ENCODE data around the gene SLC9A9. TPM values are rescaled to one million over a fixed set of nuclear protein-coding genes. Genes with fewer than 3 reads are reported as not detected.

SLC9A9 gene
- polyA plus RNA-seq, 1 experiment, result 2.4 TPM

DNA sequence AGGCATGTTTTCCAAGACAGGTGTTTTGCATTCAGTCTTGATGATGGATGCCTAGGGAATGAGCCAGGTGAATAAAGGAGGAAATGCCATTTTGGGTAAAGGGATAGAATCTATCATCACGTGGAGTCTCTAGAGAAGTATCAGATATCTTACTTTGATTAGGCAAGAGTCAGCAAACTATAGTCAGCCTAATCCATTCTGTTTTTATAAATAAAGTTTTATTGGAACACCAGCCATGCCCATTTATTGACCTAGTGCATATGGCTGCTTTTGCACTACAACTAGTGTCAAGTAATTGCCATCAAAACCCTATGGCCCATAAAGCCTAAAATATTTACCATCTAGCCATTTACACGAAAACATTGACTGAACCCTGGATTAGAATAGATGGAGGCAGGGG is 231.2 kb downstream of the SLC9A9 start:
- POLR2A ChIA-PET, result no interaction called here
- TF ChIP-seq CTCF (IDR thresholded peaks at IDR 0.05; ENCODE audit: insufficient read depth, low read depth, low read length), result no peak
- Histone ChIP-seq H3K27me3 (ENCODE audit: control insufficient read depth, insufficient read depth, low read length) (no peaks in the 10 kb centered on the region), H3K36me3 (ENCODE audit: control insufficient read depth, insufficient read depth, low read length) (no peaks in the 10 kb centered on the region), H3K4me3 (ENCODE audit: low read depth, low read length) (no peak overlapping the region)
- CTCF ChIA-PET, result no interaction called here
- no peak for DNase-seq (ENCODE audit: low read depth)

DNA sequence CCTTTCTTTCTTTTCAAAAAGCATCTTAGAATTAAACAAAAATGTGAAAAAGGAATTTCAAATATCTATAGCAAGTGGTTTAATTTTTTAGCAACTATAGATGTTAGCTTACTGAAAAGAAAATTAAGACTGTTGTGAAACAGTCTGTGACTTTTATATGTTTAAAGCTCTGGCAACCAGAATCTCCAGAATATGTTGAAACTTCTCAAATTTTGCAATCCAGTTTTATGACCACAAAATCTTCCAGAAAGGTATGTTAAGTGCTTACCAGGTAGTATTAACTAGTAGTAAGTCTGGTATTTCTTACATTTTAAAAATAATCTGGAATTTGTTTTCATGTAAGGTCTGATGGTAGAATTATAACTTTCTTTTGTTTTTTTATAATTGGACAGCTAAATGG is 235.0 kb downstream of the SLC9A9 start:
- H3K36me3 ChIP-seq (ENCODE audit: control insufficient read depth, insufficient read depth, low read length), result no peaks in the 10 kb centered on the region
- H3K4me3 ChIP-seq (ENCODE audit: low read depth, low read length), result no peak overlapping the region
- no peak for DNase-seq (ENCODE audit: low read depth)
- CTCF ChIA-PET, result interaction anchor here (0.6 kb wide), 1 partner anchor 20 kb away, joined by 3 read pairs; no protein-coding TSS in a partner anchor
- no peaks in the 10 kb centered on the region for H3K27me3 ChIP-seq (ENCODE audit: control insufficient read depth, insufficient read depth, low read length)
- POLR2A ChIA-PET, result no interaction called here
- TF ChIP-seq CTCF (IDR thresholded peaks at IDR 0.05; ENCODE audit: insufficient read depth, low read depth, low read length), result no peak

- POLR2A ChIA-PET, result no interaction called here
- TF ChIP-seq CTCF (IDR thresholded peaks at IDR 0.05; ENCODE audit: insufficient read depth, low read depth, low read length), result no peak
- Histone ChIP-seq H3K36me3 (ENCODE audit: control insufficient read depth, insufficient read depth, low read length) (no peaks in the 10 kb centered on the region), H3K4me3 (ENCODE audit: low read depth, low read length) (no peak overlapping the region), H3K27me3 (ENCODE audit: control insufficient read depth, insufficient read depth, low read length) (no peaks in the 10 kb centered on the region)
- no peak for DNase-seq (ENCODE audit: low read depth)
- CTCF ChIA-PET, result no interaction called here
These were observed 235.7 kb downstream of the SLC9A9 start for GRCh38 chr3:143612541-143612940.

DNA sequence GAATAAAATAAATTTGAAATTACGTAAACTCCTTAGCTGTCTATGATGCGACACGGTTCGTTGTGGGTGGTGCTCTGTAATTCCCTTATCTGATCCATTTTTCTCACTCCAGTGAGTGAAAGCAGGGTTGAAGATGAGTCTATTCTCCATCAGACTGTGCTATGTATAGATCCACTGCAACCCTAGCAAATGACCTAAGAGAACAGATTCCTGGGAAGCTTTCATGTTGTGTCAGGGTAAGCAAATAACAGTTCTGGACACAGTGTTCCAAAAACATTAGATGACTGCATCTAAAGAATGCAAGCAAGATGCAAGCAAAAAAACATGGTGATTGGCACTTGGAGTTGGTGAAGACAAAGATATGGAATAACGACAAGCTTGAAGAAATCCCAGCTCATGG is 239.3 kb downstream of the SLC9A9 start:
- ChIA-PET CTCF (interaction anchor here (0.6 to 0.7 kb wide), 2 partner anchors 56 to 62 kb away, joined by 3 read pairs; no protein-coding TSS in a partner anchor), POLR2A (no interaction called here)
- Histone ChIP-seq H3K27me3 (ENCODE audit: control insufficient read depth, insufficient read depth, low read length) (no peaks in the 10 kb centered on the region), H3K36me3 (ENCODE audit: control insufficient read depth, insufficient read depth, low read length) (no peaks in the 10 kb centered on the region), H3K4me3 (ENCODE audit: low read depth, low read length) (no peak overlapping the region)
- no peak for DNase-seq (ENCODE audit: low read depth)
- TF ChIP-seq CTCF (IDR thresholded peaks at IDR 0.05; ENCODE audit: insufficient read depth, low read depth, low read length), result no peak

GRCh38 chr3:143605233-143605950 is 242.9 kb downstream of the SLC9A9 start:
- CTCF ChIA-PET, result interaction anchor here (1.2 kb wide), 1 partner anchor 39 kb away, joined by 3 read pairs; no protein-coding TSS in a partner anchor
- Histone ChIP-seq H3K4me3 (ENCODE audit: low read depth, low read length) (no peak overlapping the region), H3K36me3 (ENCODE audit: control insufficient read depth, insufficient read depth, low read length) (no peaks in the 10 kb centered on the region), H3K27me3 (ENCODE audit: control insufficient read depth, insufficient read depth, low read length) (no peaks in the 10 kb centered on the region)
- TF ChIP-seq CTCF (IDR thresholded peaks at IDR 0.05; ENCODE audit: insufficient read depth, low read depth, low read length), result no peak
- no peak for DNase-seq (ENCODE audit: low read depth)
- POLR2A ChIA-PET, result no interaction called here
